Measurements from ENCODE around the gene PHACTR4.
"Not testable (repeated sequence)": the region's sequence is repeated elsewhere in the genome, so short reads cannot be mapped to it uniquely, and the experiment has no call there.

- TF ChIP-seq, protein P1, sequence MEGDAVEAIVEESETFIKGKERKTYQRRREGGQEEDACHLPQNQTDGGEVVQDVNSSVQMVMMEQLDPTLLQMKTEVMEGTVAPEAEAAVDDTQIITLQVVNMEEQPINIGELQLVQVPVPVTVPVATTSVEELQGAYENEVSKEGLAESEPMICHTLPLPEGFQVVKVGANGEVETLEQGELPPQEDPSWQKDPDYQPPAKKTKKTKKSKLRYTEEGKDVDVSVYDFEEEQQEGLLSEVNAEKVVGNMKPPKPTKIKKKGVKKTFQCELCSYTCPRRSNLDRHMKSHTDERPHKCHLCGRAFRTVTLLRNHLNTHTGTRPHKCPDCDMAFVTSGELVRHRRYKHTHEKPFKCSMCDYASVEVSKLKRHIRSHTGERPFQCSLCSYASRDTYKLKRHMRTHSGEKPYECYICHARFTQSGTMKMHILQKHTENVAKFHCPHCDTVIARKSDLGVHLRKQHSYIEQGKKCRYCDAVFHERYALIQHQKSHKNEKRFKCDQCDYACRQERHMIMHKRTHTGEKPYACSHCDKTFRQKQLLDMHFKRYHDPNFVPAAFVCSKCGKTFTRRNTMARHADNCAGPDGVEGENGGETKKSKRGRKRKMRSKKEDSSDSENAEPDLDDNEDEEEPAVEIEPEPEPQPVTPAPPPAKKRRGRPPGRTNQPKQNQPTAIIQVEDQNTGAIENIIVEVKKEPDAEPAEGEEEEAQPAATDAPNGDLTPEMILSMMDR (IDR thresholded peaks at IDR 0.05; ENCODE audit: insufficient read depth, low read length), result not testable (repeated sequence)
- TF ChIP-seq, protein P2, sequence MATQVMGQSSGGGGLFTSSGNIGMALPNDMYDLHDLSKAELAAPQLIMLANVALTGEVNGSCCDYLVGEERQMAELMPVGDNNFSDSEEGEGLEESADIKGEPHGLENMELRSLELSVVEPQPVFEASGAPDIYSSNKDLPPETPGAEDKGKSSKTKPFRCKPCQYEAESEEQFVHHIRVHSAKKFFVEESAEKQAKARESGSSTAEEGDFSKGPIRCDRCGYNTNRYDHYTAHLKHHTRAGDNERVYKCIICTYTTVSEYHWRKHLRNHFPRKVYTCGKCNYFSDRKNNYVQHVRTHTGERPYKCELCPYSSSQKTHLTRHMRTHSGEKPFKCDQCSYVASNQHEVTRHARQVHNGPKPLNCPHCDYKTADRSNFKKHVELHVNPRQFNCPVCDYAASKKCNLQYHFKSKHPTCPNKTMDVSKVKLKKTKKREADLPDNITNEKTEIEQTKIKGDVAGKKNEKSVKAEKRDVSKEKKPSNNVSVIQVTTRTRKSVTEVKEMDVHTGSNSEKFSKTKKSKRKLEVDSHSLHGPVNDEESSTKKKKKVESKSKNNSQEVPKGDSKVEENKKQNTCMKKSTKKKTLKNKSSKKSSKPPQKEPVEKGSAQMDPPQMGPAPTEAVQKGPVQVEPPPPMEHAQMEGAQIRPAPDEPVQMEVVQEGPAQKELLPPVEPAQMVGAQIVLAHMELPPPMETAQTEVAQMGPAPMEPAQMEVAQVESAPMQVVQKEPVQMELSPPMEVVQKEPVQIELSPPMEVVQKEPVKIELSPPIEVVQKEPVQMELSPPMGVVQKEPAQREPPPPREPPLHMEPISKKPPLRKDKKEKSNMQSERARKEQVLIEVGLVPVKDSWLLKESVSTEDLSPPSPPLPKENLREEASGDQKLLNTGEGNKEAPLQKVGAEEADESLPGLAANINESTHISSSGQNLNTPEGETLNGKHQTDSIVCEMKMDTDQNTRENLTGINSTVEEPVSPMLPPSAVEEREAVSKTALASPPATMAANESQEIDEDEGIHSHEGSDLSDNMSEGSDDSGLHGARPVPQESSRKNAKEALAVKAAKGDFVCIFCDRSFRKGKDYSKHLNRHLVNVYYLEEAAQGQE (IDR thresholded peaks at IDR 0.05; ENCODE audit: insufficient replicate concordance, low read depth), result not testable (repeated sequence)
These were observed 144.9 kb downstream of the PHACTR4 start for GRCh38 chr1:28514445-28514933.

Measured in HL-60 (cell line).